ENCODE measurements around the gene KRT26.
"Not testable (repeated sequence)": the region's sequence is repeated elsewhere in the genome, so short reads cannot be mapped to it uniquely, and the experiment has no call there.

The KRT26 gene

GRCh38 chr17:40794466-40794865 lies 22.5 kb upstream of the KRT26 start:
- DNase-seq: no peak

DNA sequence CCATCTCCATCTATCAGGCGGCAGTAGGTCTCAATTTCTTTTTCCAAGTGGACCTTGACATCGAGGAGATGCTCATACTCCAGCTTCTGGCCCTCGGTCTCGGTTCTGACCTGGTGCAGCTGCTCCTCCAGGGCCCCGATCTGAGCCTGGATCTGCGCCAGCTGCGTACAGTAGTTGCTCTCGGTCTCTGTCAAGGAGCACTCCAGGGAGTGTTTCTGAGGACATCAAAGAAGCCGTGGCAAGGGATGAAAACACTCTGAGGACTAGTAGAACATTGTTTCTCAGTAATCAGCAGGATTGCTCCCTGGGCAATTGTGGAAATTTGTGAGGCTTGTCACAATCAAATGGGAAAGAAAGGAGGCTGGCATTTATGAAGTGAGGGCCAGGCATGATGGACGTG lies 21.8 kb upstream of the KRT26 start:
- no peak for DNase-seq

GRCh38 chr17:40791787-40792436 lies 19.9 kb upstream of the KRT26 start:
- DNase-seq: peak in 1 of 14 donors; percentile 11

GRCh38 chr17:40791111-40791510 lies 19.1 kb upstream of the KRT26 start:
- no peak for DNase-seq

- DNase-seq: no peak
Measured at GRCh38 chr17:40782450-40782849, 10.4 kb upstream of the KRT26 start, which contains the start of gene KRT27. Gene KRT27 (minus strand): TSS chr17:40782550. CDS start chr17:40782493, 57 bp downstream.

GRCh38 chr17:40779181-40779909 lies 7.3 kb upstream of the KRT26 start:
- DNase-seq: no peak

- DNase-seq: no peak
Measured at GRCh38 chr17:40778461-40778860, 6.5 kb upstream of the KRT26 start.

DNA sequence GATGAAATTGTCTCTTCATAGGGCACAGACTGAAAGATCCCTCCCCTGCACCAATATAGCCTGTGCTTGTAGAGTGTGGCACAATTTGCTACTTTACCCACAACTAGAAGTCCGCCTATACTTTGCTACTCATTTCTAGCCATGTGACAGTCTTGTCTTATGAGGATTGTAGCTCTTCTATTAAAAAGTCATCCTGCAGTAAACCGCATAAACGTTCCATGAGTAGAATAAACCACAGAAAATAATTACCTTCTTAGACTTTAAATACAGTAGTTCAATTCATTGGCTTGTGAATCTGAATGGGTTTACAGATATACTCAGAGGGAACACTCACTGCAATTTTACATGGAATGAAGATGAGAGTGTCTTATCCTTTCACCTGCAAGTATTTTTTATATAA lies 6.0 kb upstream of the KRT26 start:
- DNase-seq: no peak

GRCh38 chr17:40777459-40777858 lies 5.5 kb upstream of the KRT26 start:
- no peak for DNase-seq

GRCh38 chr17:40775945-40776344 lies 3.9 kb upstream of the KRT26 start:
- DNase-seq: no peak

DNA sequence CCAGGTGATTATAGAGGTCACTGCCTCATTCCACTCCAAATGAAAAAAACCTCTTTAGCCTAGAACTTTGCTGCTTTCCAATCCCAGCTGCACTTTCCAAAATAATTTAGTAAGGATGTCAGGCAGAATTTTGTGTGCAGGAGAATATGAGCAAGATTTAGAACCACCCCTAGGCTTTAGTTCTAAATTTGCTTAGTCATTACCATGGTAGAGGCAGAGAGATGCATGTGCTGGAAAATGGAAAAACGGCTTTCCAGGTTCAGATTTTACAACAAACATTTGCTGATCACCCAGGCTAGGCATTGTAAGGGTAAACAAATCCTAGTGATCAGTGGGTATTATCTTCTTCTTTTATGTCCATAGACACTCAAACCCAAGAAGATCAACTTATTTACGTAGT lies 6.3 kb downstream of the KRT26 start:
- no peak for DNase-seq

DNA sequence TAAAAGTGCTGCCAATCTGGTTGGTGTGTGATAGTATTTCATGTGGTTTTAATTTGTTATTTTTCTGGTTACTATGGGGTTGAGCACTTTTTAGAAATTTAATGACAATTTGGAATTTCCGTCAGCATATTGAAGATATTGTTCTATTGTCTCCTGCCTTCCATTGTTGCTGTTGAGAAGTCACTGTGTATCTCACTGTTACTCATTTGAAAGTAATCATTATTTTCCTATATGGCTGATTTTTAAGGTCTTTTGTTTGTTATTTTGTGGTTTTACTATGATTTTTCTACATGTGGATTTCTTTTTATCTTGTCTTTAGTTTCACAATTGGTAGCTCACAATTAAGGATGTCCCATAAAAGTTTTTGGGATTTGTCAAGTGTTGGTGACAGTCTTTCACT lies 8.2 kb downstream of the KRT26 start:
- DNase-seq: no peak

DNA sequence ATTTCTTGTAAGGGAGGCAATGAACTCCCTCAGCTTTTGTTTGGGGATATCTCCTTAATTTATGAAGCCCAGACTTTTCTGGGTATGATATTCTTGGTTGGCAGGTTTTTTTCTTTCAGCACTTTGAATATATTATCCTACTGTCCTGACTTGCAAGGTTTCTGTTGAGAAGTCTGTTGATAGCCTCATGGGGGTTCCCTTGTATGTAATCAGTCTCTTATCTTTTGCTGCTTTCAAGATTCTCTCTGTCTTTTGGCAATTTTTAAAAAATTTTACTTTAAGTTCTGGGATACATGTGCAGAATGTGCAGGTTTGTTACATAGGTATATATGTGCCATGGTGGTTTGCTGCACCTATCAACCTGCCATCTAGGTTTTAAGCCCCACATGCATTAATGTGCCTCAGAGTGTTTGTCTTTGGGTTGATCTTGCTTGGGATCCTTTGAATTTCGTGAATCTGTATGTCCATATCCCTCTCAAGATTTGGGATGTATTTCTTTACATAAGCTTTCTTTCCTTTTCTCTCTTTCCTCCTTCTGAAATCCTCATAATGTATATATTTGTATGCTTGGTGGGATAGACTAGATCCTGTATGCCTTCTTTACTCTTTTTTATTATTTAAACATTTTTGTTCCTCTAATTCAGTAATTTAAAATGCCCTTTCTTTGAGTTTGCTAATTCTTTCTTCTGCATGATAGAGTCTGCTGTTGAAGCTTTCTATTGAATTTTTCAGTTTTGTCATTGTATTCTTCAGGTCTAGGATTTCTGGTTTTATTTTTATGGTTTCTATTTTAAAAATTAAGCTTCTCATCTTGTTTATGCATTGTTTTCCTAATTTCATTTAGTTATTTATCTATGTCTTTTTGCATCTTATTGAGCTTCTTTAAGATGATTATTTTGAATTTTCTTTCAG lies 11.6 kb downstream of the KRT26 start:
- no peak for DNase-seq

- no peak for DNase-seq
Measured at GRCh38 chr17:40755231-40755630, 16.8 kb downstream of the KRT26 start, which contains the start of gene KRT25. Gene KRT25 (minus strand): TSS chr17:40755331. CDS start chr17:40755271, 60 bp downstream.

DNA sequence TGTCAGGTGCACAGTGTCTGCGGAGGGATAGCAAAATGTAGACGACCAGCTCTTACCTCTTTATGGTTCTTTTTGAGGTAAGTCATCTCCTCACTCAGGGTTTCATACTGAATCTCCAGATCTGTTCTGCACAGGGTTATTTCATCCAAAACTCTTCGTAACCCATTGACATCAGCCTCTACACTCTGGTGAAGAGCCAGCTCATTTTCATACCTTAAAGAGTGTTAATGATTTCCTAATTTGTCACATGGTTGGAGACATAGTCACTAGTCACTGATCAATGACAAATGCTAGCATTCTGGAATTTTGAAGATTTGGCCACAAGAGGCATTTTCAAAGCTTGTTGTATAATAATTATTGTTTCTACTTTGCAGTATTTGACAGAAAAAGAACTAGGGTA lies 18.2 kb downstream of the KRT26 start:
- DNase-seq: no peak

- DNase-seq: no peak
Measured at GRCh38 chr17:40751065-40751464, 20.9 kb downstream of the KRT26 start.

- no peak for DNase-seq
Measured at GRCh38 chr17:40750391-40750790, 21.6 kb downstream of the KRT26 start.

DNA sequence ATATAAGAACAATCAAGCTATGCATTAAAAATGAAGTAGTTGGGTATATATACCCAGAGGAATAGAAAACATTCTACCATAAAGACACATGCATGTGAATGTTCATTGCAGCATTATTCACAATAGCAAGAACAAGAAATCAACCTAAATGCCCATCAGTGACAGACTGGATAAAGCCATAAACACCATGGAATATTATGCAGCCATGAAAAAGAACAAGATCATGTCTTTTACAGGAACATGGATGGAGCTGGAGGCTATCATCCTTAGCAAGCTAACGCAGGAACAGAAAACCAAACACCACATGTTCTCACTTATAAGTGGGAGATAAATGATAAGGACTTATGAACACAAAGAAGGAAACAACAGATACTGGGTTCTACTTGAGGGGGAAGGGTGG lies 23.3 kb downstream of the KRT26 start:
- DNase-seq: not testable (repeated sequence)

DNA sequence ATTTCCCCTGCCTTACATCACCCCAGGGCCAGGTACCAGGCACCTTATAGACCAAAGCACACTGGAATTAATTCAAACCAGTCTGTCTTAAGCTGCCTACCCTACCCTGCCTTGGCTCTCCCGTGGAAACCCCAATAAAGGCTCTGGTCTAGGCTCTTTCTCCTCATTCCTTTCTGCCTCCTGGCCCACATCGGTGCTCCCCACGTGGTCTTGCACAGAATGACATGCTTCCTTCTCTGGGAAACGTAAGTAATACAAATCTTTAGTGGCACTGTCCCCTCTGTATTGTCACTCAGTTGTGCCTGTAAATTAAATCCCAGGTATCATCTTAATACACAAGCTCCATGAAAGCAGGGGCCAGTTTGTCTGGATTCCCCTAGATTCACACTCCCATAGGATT lies 33.4 kb downstream of the KRT26 start:
- DNase-seq: no peak

DNA sequence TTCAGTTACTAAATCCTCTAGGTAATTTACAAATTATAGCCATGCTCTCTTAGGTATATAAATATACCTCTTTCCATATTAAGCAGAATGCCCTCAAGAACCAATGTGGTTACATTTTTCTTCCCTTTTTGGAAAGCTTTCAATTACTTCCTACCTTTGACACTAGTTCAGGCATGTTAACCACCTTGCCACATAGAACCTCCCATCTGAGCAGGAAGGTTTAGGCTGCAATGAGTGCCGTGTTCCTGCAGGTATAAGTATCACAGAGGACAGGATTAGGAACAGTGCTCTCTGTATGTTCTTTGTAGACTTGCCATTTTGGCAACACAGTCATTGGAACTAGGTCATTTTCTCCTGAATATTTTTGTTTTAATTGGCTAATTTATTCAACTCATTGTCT lies 37.0 kb downstream of the KRT26 start:
- no peak for DNase-seq

- no peak for DNase-seq
Measured at GRCh38 chr17:40734018-40734417, 38.0 kb downstream of the KRT26 start.

- no peak for DNase-seq
Measured at GRCh38 chr17:40730970-40731369, 41.0 kb downstream of the KRT26 start.
